Neutrophil (primary cell): ENCODE measurements around the gene BBS2.

Experiments
- H3K27ac ChIP-seq: fragments of 200-600 bp; sonication (generic); 2 replicates; pipeline ENCODE4 v1.5.1; 2016; ENCODE audit warnings: mild to moderate bottlenecking, moderate library complexity
- H3K27me3 ChIP-seq: fragments of 200-600 bp; sonication (generic); 2 replicates; pipeline ENCODE4 v1.6.0; 2016; ENCODE audit warnings: mild to moderate bottlenecking
- H3K36me3 ChIP-seq: fragments of 200-600 bp; sonication (generic); 2 replicates; pipeline ENCODE4 v1.5.1; 2017
- H3K4me1 ChIP-seq, 2 experiments: fragments of 200-600 bp in 1 of 2; sonication (generic) in 1 of 2; 1 replicate in 1 of 2; 2 replicates in 1 of 2; pipeline versions ENCODE4 v1.5.1 to v1.6.1; 2013 to 2016; ENCODE audit warnings: low read depth in 1 of 2, low read length in 1 of 2, mild to moderate bottlenecking in 1 of 2, moderate library complexity in 1 of 2; ENCODE audit not compliant: control insufficient read depth in 1 of 2, insufficient read depth in 1 of 2
- H3K4me3 ChIP-seq, 2 experiments: fragments of 200-600 bp in 1 of 2; sonication (generic) in 1 of 2; 1 replicate in 1 of 2; 2 replicates in 1 of 2; pipeline ENCODE4 v1.5.1; 2013 to 2016; ENCODE audit warnings: low read depth in 1 of 2, low read length in 1 of 2, mild to moderate bottlenecking in 1 of 2, moderate library complexity in 1 of 2
- H3K9me3 ChIP-seq: fragments of 200-600 bp; sonication (generic); 2 replicates; pipeline ENCODE4 v1.5.1; 2016
- CTCF ChIP-seq: fragments of 200-600 bp; sonication (generic); IDR thresholded peaks from 2 replicates; pipeline ENCODE4 v1.5.1; 2016; ENCODE audit warnings: antibody characterized with exemption

Gene BBS2

GRCh38 chr16:56480776-56481467 lies 38.9 kb downstream of the BBS2 start:
- Histone ChIP-seq H3K36me3 (peaks cover 36% of the 10 kb centered on the region), H3K4me3 (no peak overlapping the region), H3K9me3 (no peaks in the 10 kb centered on the region), H3K4me1 (peaks cover 11 to 13% of the 10 kb centered on the region in 2 experiments), H3K27me3 (no peaks in the 10 kb centered on the region), H3K27ac (no peak overlapping the region)
- TF ChIP-seq CTCF: no peak

GRCh38 chr16:56479469-56479868 lies 40.4 kb downstream of the BBS2 start:
- Histone ChIP-seq H3K27me3 (no peaks in the 10 kb centered on the region), H3K4me3 (no peak overlapping the region), H3K4me1 (peaks cover 11 to 13% of the 10 kb centered on the region in 2 experiments), H3K36me3 (peaks cover 43% of the 10 kb centered on the region), H3K9me3 (no peaks in the 10 kb centered on the region), H3K27ac (no peak overlapping the region)
- TF ChIP-seq CTCF: no peak

GRCh38 chr16:56478281-56479049 lies 41.4 kb downstream of the BBS2 start:
- TF ChIP-seq CTCF: no peak
- H3K27me3 ChIP-seq: no peaks in the 10 kb centered on the region
- no peak overlapping the region for H3K27ac ChIP-seq
- peaks cover 11 to 13% of the 10 kb centered on the region in 2 experiments for H3K4me1 ChIP-seq
- H3K36me3 ChIP-seq: peaks cover 46% of the 10 kb centered on the region
- H3K4me3 ChIP-seq: no peak overlapping the region
- no peaks in the 10 kb centered on the region for H3K9me3 ChIP-seq

GRCh38 chr16:56477096-56477878 lies 42.5 kb downstream of the BBS2 start:
- Histone ChIP-seq H3K27me3 (no peaks in the 10 kb centered on the region), H3K36me3 (peaks cover 51% of the 10 kb centered on the region), H3K9me3 (no peaks in the 10 kb centered on the region), H3K4me3 (no peak overlapping the region), H3K27ac (no peak overlapping the region), H3K4me1 (peaks cover 11 to 13% of the 10 kb centered on the region in 2 experiments)
- no peak for TF ChIP-seq CTCF

- TF ChIP-seq CTCF: no peak
- H3K36me3 ChIP-seq: peaks cover 70% of the 10 kb centered on the region
These were observed 44.6 kb downstream of the BBS2 start for GRCh38 chr16:56475201-56475600.

More at GRCh38 chr16:56475201-56475600, 44.6 kb downstream of the BBS2 start:
- H3K4me3 ChIP-seq: no peak overlapping the region
- no peak overlapping the region for H3K27ac ChIP-seq
- no peaks in the 10 kb centered on the region for H3K9me3 ChIP-seq
- no peaks in the 10 kb centered on the region for H3K27me3 ChIP-seq
- peaks cover 11 to 13% of the 10 kb centered on the region in 2 experiments for H3K4me1 ChIP-seq
